Measurements from ENCODE around the gene OPN5.

DNA sequence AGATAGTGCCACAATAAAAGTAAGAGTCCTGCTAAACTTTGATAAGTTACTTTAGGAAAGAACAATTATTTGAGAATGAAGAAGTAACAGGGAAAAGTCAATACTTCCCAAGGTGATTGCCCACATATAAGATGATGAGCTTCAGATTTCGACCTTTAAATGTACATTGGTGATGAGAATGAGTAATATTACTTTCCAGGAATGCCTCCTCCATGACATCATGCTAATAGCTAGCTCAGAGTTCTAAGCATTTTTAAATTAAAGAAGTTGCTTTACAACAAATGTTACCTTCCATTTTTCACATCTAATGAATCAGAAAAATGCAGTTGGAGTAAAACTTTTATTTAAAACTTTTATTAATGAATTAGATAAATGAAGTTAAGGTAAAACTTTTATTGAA lies 22.5 kb upstream of the OPN5 start:
- TF ChIP-seq, protein P1, sequence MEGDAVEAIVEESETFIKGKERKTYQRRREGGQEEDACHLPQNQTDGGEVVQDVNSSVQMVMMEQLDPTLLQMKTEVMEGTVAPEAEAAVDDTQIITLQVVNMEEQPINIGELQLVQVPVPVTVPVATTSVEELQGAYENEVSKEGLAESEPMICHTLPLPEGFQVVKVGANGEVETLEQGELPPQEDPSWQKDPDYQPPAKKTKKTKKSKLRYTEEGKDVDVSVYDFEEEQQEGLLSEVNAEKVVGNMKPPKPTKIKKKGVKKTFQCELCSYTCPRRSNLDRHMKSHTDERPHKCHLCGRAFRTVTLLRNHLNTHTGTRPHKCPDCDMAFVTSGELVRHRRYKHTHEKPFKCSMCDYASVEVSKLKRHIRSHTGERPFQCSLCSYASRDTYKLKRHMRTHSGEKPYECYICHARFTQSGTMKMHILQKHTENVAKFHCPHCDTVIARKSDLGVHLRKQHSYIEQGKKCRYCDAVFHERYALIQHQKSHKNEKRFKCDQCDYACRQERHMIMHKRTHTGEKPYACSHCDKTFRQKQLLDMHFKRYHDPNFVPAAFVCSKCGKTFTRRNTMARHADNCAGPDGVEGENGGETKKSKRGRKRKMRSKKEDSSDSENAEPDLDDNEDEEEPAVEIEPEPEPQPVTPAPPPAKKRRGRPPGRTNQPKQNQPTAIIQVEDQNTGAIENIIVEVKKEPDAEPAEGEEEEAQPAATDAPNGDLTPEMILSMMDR (IDR thresholded peaks at IDR 0.05 in 4 of 5, conservative IDR thresholded peaks at IDR 0.05 in 1 of 5), result no peak
- no peak for TF ChIP-seq POLR2A (IDR thresholded peaks at IDR 0.05)

Data from gastrocnemius medialis (tissue), 4 donors.